ENCODE data around the gene RPL41. TPM values are rescaled to one million over a fixed set of nuclear protein-coding genes. Genes with fewer than 3 reads are reported as not detected.

Gene RPL41
- total RNA-seq, 1 donor from 2014 or later, result 2,458 TPM

- intact Hi-C loops (cut with DNase I), result no loop called here
- Histone ChIP-seq H3K36me3 (no peaks in the 10 kb centered on the region), H3K4me1 (peaks cover 8% of the 10 kb centered on the region), H3K27me3 (no peaks in the 10 kb centered on the region), H3K4me3 (peak overlapping the region; percentile 60 to 66), H3K27ac (peak overlapping the region; percentile 87), H3K9me3 (no peaks in the 10 kb centered on the region)
- peak in 1 of 2 donors; percentile 46 for TF ChIP-seq POLR2AphosphoS5 (IDR thresholded peaks at IDR 0.05; ENCODE audit: insufficient read depth in 1 of 2, low read depth in 1 of 2)
- peak in 2 of 3 experiments; percentile 60 to 61 for TF ChIP-seq CTCF (IDR thresholded peaks at IDR 0.05)
- no peak for TF ChIP-seq POLR2A (IDR thresholded peaks at IDR 0.05)
- no peak for DNase-seq (ENCODE audit: extremely low spot score in 2 of 2)
Measured at GRCh38 chr12:56078931-56079722, 37.3 kb upstream of the RPL41 start.

GRCh38 chr12:56079723-56080555 lies 36.5 kb upstream of the RPL41 start, which contains the start of gene ERBB3:
TSS of gene ERBB3 (plus strand) at chr12:56080165. CDS start at chr12:56080301, 136 bp downstream.
- Histone ChIP-seq H3K4me3 (peak within 1 kb of the TSS; percentile 60 to 66), H3K27me3 (no peaks in the 10 kb centered on the region), H3K9me3 (no peaks in the 10 kb centered on the region), H3K4me1 (peaks cover 8% of the 10 kb centered on the region), H3K27ac (peak within 1 kb of the TSS; percentile 87), H3K36me3 (no peaks in the 10 kb centered on the region)
- no peak for DNase-seq (ENCODE audit: extremely low spot score in 2 of 2)
- intact Hi-C loops (cut with DNase I), result no loop called here
- TF ChIP-seq POLR2A (IDR thresholded peaks at IDR 0.05), result peak in 1 of 2 donors; percentile 8
- peak in 1 of 3 experiments; percentile 23 for TF ChIP-seq CTCF (IDR thresholded peaks at IDR 0.05)
- TF ChIP-seq POLR2AphosphoS5 (IDR thresholded peaks at IDR 0.05; ENCODE audit: insufficient read depth in 1 of 2, low read depth in 1 of 2), result peak in 1 of 2 donors; percentile 57

- H3K27ac ChIP-seq, result peak overlapping the region; percentile 87
- no peaks in the 10 kb centered on the region for H3K36me3 ChIP-seq
- H3K4me1 ChIP-seq, result peaks cover 8% of the 10 kb centered on the region
- no peaks in the 10 kb centered on the region for H3K27me3 ChIP-seq
- intact Hi-C loops (cut with DNase I), result no loop called here
- TF ChIP-seq POLR2AphosphoS5 (IDR thresholded peaks at IDR 0.05; ENCODE audit: insufficient read depth in 1 of 2, low read depth in 1 of 2), result no peak
- TF ChIP-seq POLR2A (IDR thresholded peaks at IDR 0.05), result no peak
- no peak for TF ChIP-seq CTCF (IDR thresholded peaks at IDR 0.05)
- DNase-seq (ENCODE audit: extremely low spot score in 2 of 2), result no peak
- no peaks in the 10 kb centered on the region for H3K9me3 ChIP-seq
- H3K4me3 ChIP-seq, result peak overlapping the region; percentile 60 to 66
Measured at GRCh38 chr12:56080556-56081138, 35.8 kb upstream of the RPL41 start.

- TF ChIP-seq CTCF (IDR thresholded peaks at IDR 0.05), result no peak
- no peak for TF ChIP-seq POLR2A (IDR thresholded peaks at IDR 0.05)
- no peak for TF ChIP-seq POLR2AphosphoS5 (IDR thresholded peaks at IDR 0.05; ENCODE audit: insufficient read depth in 1 of 2, low read depth in 1 of 2)
- Histone ChIP-seq H3K27me3 (no peaks in the 10 kb centered on the region), H3K4me3 (peak overlapping the region in 1 of 2 donors; percentile 66), H3K27ac (peak overlapping the region; percentile 87), H3K36me3 (no peaks in the 10 kb centered on the region), H3K4me1 (peaks cover 8% of the 10 kb centered on the region), H3K9me3 (no peaks in the 10 kb centered on the region)
- DNase-seq (ENCODE audit: extremely low spot score in 2 of 2), result no peak
- intact Hi-C loops (cut with DNase I), result no loop called here
Measured at GRCh38 chr12:56081393-56082347, 34.8 kb upstream of the RPL41 start.
